Hematopoietic multipotent progenitor cell treated with erythropoietin and hydrocortisone succinate and interleukin-3 and kit ligand, for 6 days (in vitro differentiated cells): Measurements from ENCODE around the gene SUB1.
"Not testable (repeated sequence)": the region's sequence is repeated elsewhere in the genome, so short reads cannot be mapped to it uniquely, and the experiment has no call there.

ENCODE experiments used
- DNase-seq: peaks from one replicate; pipeline ENCODE4 v3.0.0-alpha.2; 2015

SUB1 gene

GRCh38 chr5:32585446-32586275 lies at the start of gene SUB1:
Gene SUB1, plus strand, starts transcription at chr5:32585557. Its CDS starts 2,956 bp downstream, at chr5:32588513.
- DNase-seq, result peak; percentile 97

- DNase-seq, result no peak
Measured at GRCh38 chr5:32536246-32536645, 49.1 kb upstream of the SUB1 start.

DNA sequence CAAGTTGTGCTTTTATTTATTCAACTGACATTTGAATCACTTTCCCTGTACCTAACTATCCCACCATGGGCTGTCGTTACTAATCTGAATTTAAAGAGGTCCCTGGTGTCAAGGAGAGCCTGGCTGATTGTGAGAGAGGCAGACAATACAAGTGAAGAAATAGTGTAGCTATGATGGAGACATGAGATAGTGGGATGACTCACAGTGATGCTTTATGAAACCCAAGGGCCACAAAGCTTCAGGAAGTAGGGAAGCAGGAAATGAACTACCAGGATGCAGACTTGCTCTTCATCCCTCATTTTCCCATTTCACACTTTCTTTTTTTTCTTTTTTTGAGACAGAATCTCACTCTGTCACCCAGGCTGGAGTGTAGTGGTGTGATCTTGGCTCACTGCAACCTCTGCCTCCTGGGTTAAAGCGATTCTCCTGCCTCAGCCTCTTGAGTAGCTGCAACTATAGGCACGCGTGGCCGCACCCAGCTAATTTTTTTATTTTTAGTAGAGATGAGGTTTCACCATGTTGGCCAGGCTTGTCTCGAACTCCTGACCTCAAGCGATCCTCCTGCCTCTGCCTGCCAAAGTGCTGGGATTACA lies 47.8 kb upstream of the SUB1 start:
- DNase-seq, result peak; percentile 53

- DNase-seq, result no peak
Measured at GRCh38 chr5:32538031-32538547, 47.3 kb upstream of the SUB1 start.

DNA sequence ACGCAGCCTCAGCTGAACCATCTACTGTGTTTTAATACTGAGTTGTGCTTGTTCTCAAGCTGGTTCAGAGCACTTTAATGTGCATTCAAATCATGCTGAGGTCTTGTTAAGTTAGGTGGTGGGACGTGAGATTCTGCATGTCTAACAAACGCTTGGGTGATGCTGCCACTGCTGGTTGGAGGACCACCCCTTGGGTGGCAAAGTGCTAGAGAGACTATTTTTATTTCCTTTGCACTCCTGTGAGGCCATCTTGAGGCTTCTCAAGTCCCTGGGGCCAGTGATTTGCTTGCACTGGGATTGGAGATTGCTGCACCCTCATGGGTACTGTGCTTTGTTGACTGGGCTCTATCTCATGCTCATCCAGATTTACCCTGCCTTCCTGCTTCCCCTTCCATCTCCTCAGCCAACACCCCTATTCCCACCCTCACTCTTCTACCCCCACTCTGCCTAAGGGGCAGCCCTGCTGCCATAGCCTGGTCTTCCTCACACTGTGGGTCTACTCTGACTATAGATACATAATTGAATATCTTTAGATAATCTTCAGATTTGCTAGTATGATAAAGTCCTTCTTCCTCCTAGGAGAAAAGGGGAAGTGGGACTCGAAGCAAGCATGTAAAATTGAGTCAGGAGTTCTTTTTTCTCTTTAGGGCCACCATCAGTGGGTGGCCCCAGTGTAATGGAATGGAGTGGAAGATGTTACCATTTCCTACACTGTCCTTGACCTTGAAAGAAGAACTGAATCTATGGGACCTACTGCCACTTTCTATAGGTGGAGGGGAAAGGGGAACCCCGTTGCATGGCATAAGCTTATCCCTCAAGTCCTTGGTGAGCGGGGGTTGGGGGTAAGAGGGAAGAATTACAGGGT lies 45.1 kb upstream of the SUB1 start:
- DNase-seq, result peak; percentile 47

GRCh38 chr5:32541241-32541640 lies 44.1 kb upstream of the SUB1 start:
- no peak for DNase-seq

GRCh38 chr5:32542216-32543059 lies 42.9 kb upstream of the SUB1 start:
- peak; percentile 42 for DNase-seq

- DNase-seq, result no peak
Measured at GRCh38 chr5:32543291-32543690, 42.1 kb upstream of the SUB1 start.

DNA sequence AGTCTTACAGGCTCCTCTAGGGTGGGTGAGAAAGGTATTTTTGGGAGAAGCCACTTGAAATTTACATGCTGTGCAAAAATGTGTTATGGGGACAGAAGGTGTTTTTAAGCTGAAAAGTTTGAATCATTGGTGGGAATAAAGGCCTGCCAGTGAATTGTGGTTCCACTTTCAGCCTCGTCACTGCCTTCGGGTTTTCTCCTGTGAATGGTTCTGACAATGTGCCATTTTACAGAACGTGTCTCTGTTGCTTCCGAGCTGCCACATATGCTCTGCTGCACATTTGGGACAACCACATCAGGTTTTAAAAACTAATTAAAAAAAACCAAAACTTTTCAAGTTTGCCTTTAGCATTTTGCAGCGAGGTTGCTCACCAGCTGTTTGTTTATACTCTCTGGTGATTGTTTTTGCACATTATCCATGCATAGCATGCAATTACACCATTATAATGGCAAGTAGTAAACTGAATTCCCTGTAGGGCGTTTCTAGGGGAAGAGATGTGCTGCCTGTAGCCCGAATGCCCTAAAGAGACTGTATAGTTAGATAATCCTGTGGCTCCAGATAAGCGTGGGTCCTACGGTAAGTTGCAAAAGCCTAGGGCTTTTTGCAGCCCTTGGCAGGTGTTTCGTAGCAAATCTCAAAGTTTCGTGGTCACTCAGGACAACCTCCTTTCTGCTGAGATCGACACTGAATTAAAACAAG lies 40.1 kb upstream of the SUB1 start:
- peak; percentile 75 for DNase-seq

- DNase-seq, result no peak
Measured at GRCh38 chr5:32551194-32551593, 34.2 kb upstream of the SUB1 start.

GRCh38 chr5:32551865-32552264 lies 33.5 kb upstream of the SUB1 start:
- DNase-seq, result peak; percentile 22

- DNase-seq, result not testable (repeated sequence)
Measured at GRCh38 chr5:32552491-32552890, 32.9 kb upstream of the SUB1 start.

DNA sequence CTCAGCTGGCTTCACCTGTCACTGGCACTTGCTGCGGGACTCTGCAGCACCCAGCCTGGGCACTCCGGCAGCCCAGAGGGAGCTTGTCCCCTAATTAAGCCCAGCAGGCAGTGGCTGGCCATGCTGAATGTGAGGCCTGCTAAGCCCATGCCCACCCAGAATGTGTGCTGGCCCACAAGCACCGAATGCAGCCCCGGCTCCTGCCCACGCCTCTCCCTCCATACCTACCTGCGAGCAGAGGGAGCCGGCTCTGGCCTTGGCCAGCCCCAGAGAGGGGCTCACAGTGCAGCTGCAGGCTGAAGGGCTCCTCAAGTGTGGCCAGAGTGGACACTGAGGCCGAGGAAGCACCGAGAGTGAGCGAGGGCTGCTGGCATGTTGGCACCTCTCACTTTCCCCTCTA lies 32.4 kb upstream of the SUB1 start:
- DNase-seq, result no peak

GRCh38 chr5:32554181-32554780 lies 31.1 kb upstream of the SUB1 start:
- DNase-seq, result peak; percentile 34

DNA sequence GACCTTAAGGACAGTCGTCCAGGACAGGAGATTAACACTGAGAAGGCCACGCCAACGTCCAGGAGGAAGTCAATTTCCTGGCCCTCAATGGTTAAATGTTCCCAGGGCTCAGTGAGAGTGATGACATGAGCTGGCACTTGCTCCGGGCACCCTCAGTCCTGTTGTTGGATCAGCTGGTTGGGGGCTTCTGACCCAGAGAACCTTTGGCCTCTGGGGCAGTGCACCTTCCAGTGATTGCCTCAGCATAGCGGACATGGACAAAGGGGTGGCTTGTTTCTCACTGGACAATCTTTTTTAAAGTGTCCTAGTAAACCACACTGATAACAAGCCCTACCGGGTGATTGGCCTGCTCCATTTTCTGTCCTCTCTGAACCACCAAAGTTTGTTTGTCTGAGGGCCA lies 28.8 kb upstream of the SUB1 start:
- DNase-seq, result not testable (repeated sequence)

- DNase-seq, result no peak
Measured at GRCh38 chr5:32559411-32559810, 25.9 kb upstream of the SUB1 start.

DNA sequence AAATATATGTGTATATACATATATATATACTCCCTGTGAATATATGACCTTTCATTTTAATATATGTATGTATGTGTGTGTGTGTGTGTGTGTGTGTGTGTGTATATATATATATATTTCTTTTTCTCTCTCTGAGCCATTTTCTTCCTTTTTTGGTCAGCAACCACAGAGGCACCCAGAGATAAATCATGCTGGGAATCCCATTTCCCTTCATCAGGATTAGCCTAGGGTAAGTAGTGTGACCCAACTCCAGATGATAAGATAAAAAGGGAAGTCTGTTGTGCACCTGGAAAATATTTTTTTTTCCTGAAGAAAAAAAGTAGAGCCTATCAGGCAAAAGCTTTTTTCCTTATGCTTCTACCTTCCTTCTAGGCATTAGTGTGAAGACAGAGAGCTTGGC lies 25.4 kb upstream of the SUB1 start:
- no peak for DNase-seq

DNA sequence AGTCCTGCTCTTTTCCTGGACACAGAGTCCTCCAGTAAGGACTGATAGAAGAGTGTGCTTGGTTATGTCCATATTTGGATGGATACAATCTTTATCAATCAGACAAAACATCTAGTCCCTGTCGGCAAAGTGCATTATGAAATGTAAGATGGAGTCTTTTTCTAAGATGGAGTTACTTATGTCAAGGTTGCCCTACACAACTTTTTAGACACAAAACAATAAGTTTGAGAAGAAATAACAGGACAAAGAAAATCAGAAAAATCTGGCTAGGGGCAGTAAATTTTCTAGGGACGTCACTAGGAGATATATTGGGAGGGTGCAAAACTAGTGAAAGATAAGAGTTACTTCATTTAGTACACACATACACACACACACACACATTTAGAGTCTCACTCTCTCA lies 23.3 kb upstream of the SUB1 start:
- no peak for DNase-seq

DNA sequence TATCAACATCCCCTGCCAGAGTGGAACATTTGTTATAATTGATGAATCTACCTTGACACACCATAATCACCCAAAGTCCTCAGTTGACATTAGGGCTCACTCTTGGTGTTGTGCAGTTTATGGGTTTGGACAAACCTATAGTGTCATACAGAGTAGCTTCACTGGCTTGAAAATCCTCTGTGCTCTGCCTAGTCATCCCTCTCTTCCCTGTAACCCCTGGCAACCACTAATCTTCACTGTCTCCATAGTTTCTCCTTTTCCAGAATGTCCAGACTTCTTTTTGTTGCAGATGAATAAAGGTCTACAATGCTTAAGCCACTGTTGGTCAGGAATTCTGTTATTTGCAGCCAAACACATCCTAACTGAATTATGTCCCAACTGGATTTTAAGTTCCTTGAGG lies 22.5 kb upstream of the SUB1 start:
- no peak for DNase-seq

- DNase-seq, result no peak
Measured at GRCh38 chr5:32563614-32564013, 21.7 kb upstream of the SUB1 start.

DNA sequence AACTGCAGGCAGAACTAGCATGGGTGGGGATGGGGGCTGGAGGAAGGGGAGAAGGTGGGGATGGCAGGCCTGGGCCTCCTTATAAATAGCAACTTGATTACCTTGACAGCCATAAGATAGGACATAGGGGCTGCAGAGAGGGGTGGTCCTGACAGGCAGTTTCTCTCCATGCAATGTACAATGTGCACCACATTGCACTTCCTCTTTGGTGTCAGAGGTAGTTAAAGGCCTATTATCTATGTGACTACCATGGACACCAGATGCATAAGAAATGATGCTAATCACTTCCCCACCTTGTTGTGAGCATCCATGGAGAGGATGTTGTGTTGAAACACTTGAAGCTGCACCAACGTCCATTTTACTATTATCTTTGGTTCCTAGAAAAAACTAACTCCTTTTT lies 20.2 kb upstream of the SUB1 start:
- no peak for DNase-seq
